CD8-positive, alpha-beta memory T cell (primary cell): ENCODE data around the gene NAA35. TPM values are rescaled to one million over a fixed set of nuclear protein-coding genes. Genes with fewer than 3 reads are reported as not detected.
"Not testable (repeated sequence)": the region's sequence is repeated elsewhere in the genome, so short reads cannot be mapped to it uniquely, and the experiment has no call there.

Source experiments
- CTCF ChIA-PET: fragments of 350-600 bp; sonication (Branson Sonifier 250); formaldehyde crosslinking; loops from one replicate; lab custom pipeline; 2021; ENCODE audit warnings: antibody characterized with exemption; lab: Charles Lee
- POLR2A ChIA-PET: fragments of 350-600 bp; sonication (Branson Sonifier 250); formaldehyde crosslinking; loops from one replicate; lab custom pipeline; 2021; ENCODE audit warnings: antibody characterized with exemption; lab: Charles Lee
- DNase-seq, 5 donors: peaks; one replicate each; pipeline versions ENCODE4 v3.0.0 to v3.0.0-alpha.2; 2020 to 2022; ENCODE audit warnings: mixed read lengths in 1 of 5
- H3K27ac ChIP-seq: one replicate; pipeline ENCODE4 v1.7.0; 2013; ENCODE audit warnings: low read depth, mild to moderate bottlenecking, low read length, moderate library complexity
- H3K27me3 ChIP-seq: 2 replicates; pipeline ENCODE4 v1.7.0; 2013; ENCODE audit warnings: low read length, mild to moderate bottlenecking; ENCODE audit not compliant: insufficient read depth, poor library complexity, severe bottlenecking
- H3K36me3 ChIP-seq: 2 replicates; pipeline ENCODE4 v1.7.0; 2013; ENCODE audit warnings: mild to moderate bottlenecking, low read length, moderate library complexity; ENCODE audit not compliant: insufficient read depth
- H3K4me1 ChIP-seq: 2 replicates; pipeline ENCODE4 v1.7.0; 2013; ENCODE audit warnings: mild to moderate bottlenecking, low read length, moderate library complexity; ENCODE audit not compliant: insufficient read depth
- H3K4me3 ChIP-seq: 2 replicates; pipeline ENCODE4 v1.7.0; 2013; ENCODE audit warnings: mild to moderate bottlenecking, low read length
- H3K9me3 ChIP-seq: 2 replicates; pipeline ENCODE4 v1.7.0; 2013; ENCODE audit warnings: mild to moderate bottlenecking, low read length
- H3K27ac Mint-ChIP-seq, 8 donors: one replicate each; pipeline ENCODE4 v1.8.0; 2020 to 2021; ENCODE audit warnings: mixed read lengths in 8 of 8, mild to moderate bottlenecking in 6 of 8, inconsistent platforms in 3 of 8, moderate library complexity in 3 of 8
- H3K27me3 Mint-ChIP-seq, 2 donors: one replicate each; pipeline ENCODE4 v1.8.0; 2020 to 2021; ENCODE audit warnings: mixed read lengths in 2 of 2, mild to moderate bottlenecking in 1 of 2, moderate library complexity in 1 of 2
- H3K36me3 Mint-ChIP-seq, 3 donors: one replicate each; pipeline ENCODE4 v1.8.0; 2020 to 2021; ENCODE audit warnings: mixed read lengths in 3 of 3, inconsistent platforms in 1 of 3, mild to moderate bottlenecking in 1 of 3
- H3K4me1 Mint-ChIP-seq, 3 donors: one replicate each; pipeline ENCODE4 v1.8.0; 2020 to 2021; ENCODE audit warnings: mixed read lengths in 3 of 3, inconsistent platforms in 1 of 3, mild to moderate bottlenecking in 1 of 3
- H3K4me3 Mint-ChIP-seq, 7 donors: one replicate each; pipeline ENCODE4 v1.8.0; 2020 to 2021; ENCODE audit warnings: mixed read lengths in 7 of 7, mild to moderate bottlenecking in 6 of 7, moderate library complexity in 4 of 7, inconsistent platforms in 2 of 7
- H3K9me3 Mint-ChIP-seq, 5 donors: one replicate each; pipeline ENCODE4 v1.8.0; 2020 to 2022; ENCODE audit warnings: mixed read lengths in 5 of 5, mild to moderate bottlenecking in 3 of 5, moderate library complexity in 2 of 5, inconsistent platforms in 1 of 5
- polyA plus RNA-seq: library from polyadenylated mRNA; unstranded; fragments of 300-500 nt; fragmentation: Illumina TruSeq; gene quantifications from one replicate; pipeline ENCODE4 v1.2.3, GENCODE V29; 2021
- total RNA-seq, 2 experiments: library from RNA; stranded (reverse); gene quantifications; one replicate each; pipeline ENCODE4 v1.2.3, GENCODE V29; 2021

NAA35 gene
- total and polyA plus RNA-seq, 3 experiments from 2014 or later = 13.5 to 34.1 (median 32.8) TPM

DNA sequence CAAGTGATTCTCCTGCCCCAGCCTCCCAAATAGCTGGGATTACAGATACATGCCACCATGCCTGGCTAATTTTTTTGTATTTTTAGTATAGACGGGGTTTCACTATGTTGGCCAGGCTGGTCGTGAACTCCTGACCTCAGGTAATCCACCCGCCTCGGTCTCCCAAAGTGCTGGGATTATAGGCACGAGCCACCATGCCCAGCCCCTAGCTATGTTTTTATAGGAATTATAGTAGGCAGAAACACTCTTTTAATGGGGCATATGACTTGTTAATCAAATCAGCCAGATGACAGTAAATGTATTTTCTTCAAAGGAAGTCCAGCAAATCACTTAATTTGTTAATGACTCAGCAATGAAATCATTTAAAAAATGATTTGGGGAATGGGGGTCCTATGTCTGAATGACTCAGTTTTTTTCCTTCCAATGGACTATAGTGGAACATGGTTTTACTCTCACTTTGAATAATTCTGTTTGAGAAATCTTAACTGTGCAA, 33.2 kb downstream of the NAA35 start:
- H3K27ac ChIP-seq, CTCF ChIA-PET: not testable (repeated sequence)
- H3K27ac Mint-ChIP-seq = peak overlapping the region in 1 of 8 donors; percentile 69

GRCh38 chr9:85978496-85978895, 37.5 kb downstream of the NAA35 start:
- POLR2A ChIA-PET = no interaction called here
- no peaks in the 10 kb centered on the region for H3K27me3 Mint-ChIP-seq
- peaks cover 25% of the 10 kb centered on the region for H3K36me3 ChIP-seq
- H3K9me3 ChIP-seq = no peaks in the 10 kb centered on the region
- H3K9me3 Mint-ChIP-seq = no peaks in the 10 kb centered on the region
- DNase-seq = no peak
- H3K4me1 ChIP-seq = no peaks in the 10 kb centered on the region
- H3K27ac Mint-ChIP-seq = no peak overlapping the region
- H3K4me3 Mint-ChIP-seq = no peak overlapping the region
- H3K27ac ChIP-seq = no peak overlapping the region
- peaks cover 0 to 12% (median 2%) of the 10 kb centered on the region in 3 donors for H3K4me1 Mint-ChIP-seq
- peaks cover 24 to 81% (median 54%) of the 10 kb centered on the region in 3 donors for H3K36me3 Mint-ChIP-seq
- no peak overlapping the region for H3K4me3 ChIP-seq
- CTCF ChIA-PET = no interaction called here
- H3K27me3 ChIP-seq = no peaks in the 10 kb centered on the region

More for the DNA sequence above, 33.2 kb downstream of the NAA35 start:
- H3K9me3 Mint-ChIP-seq, H3K4me1 Mint-ChIP-seq, H3K9me3 ChIP-seq, H3K4me3 ChIP-seq, H3K4me3 Mint-ChIP-seq, H3K36me3 ChIP-seq, POLR2A ChIA-PET, H3K4me1 ChIP-seq, DNase-seq, H3K27me3 ChIP-seq, H3K27me3 Mint-ChIP-seq: not testable (repeated sequence)
- H3K36me3 Mint-ChIP-seq = peaks cover 14 to 75% (median 48%) of the 10 kb centered on the region in 3 donors

- CTCF ChIA-PET = no interaction called here
- H3K27ac Mint-ChIP-seq = no peak overlapping the region
- Histone ChIP-seq H3K9me3 (no peaks in the 10 kb centered on the region), H3K27me3 (no peaks in the 10 kb centered on the region), H3K27ac (no peak overlapping the region), H3K4me1 (no peaks in the 10 kb centered on the region), H3K4me3 (no peak overlapping the region), H3K36me3 (peaks cover 24% of the 10 kb centered on the region)
- no peaks in the 10 kb centered on the region for H3K9me3 Mint-ChIP-seq
- peaks cover 0 to 22% (median 2%) of the 10 kb centered on the region in 3 donors for H3K4me1 Mint-ChIP-seq
- H3K36me3 Mint-ChIP-seq = peaks cover 25 to 88% (median 67%) of the 10 kb centered on the region in 3 donors
- POLR2A ChIA-PET = no interaction called here
- DNase-seq = no peak
- H3K27me3 Mint-ChIP-seq = no peaks in the 10 kb centered on the region
- H3K4me3 Mint-ChIP-seq = no peak overlapping the region
Measured at GRCh38 chr9:85981369-85981768, 40.4 kb downstream of the NAA35 start.

DNA sequence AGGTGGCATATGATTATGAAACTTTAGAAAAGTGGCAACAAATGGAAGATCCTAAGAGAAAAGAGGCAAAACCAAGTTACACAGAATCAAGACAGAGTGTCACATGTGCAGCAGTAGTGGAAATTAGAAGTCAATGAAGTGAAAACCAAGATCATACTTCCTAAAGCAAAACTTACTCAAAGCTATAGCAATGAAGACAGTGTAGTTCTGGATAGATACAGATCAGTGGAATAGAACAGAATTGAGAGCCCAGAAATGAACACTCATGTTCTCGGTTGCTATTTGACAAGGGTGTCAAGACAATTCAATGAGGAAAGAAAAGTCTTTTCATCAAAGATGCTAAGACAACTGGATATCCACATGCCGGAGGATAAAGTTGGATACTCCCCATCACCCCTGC, 43.5 kb downstream of the NAA35 start:
- H3K9me3 Mint-ChIP-seq = no peaks in the 10 kb centered on the region
- Histone ChIP-seq H3K4me3 (no peak overlapping the region), H3K27ac (no peak overlapping the region), H3K27me3 (no peaks in the 10 kb centered on the region), H3K36me3 (peaks cover 22% of the 10 kb centered on the region), H3K9me3 (no peaks in the 10 kb centered on the region), H3K4me1 (no peaks in the 10 kb centered on the region)
- CTCF ChIA-PET = no interaction called here
- POLR2A ChIA-PET = no interaction called here
- no peak for DNase-seq
- no peaks in the 10 kb centered on the region for H3K27me3 Mint-ChIP-seq
- no peak overlapping the region for H3K27ac Mint-ChIP-seq
- peaks cover 0 to 22% (median 2%) of the 10 kb centered on the region in 3 donors for H3K4me1 Mint-ChIP-seq
- H3K4me3 Mint-ChIP-seq = no peak overlapping the region
- peaks cover 22 to 80% (median 54%) of the 10 kb centered on the region in 3 donors for H3K36me3 Mint-ChIP-seq

- no peaks in the 10 kb centered on the region for H3K27me3 ChIP-seq
- H3K9me3 Mint-ChIP-seq = no peaks in the 10 kb centered on the region
- H3K36me3 ChIP-seq = peaks cover 4% of the 10 kb centered on the region
- no peak for DNase-seq
- POLR2A ChIA-PET = no interaction called here
- no peaks in the 10 kb centered on the region for H3K4me1 ChIP-seq
- no peaks in the 10 kb centered on the region for H3K9me3 ChIP-seq
- peaks cover 14 to 72% (median 49%) of the 10 kb centered on the region in 3 donors for H3K36me3 Mint-ChIP-seq
- CTCF ChIA-PET = no interaction called here
- H3K4me3 Mint-ChIP-seq = no peak overlapping the region
- no peaks in the 10 kb centered on the region for H3K27me3 Mint-ChIP-seq
- H3K27ac Mint-ChIP-seq = no peak overlapping the region
- no peak overlapping the region for H3K27ac ChIP-seq
- peaks cover 0 to 17% (median 1%) of the 10 kb centered on the region in 3 donors for H3K4me1 Mint-ChIP-seq
- H3K4me3 ChIP-seq = no peak overlapping the region
Measured at GRCh38 chr9:85987236-85987635, 46.3 kb downstream of the NAA35 start.

DNA sequence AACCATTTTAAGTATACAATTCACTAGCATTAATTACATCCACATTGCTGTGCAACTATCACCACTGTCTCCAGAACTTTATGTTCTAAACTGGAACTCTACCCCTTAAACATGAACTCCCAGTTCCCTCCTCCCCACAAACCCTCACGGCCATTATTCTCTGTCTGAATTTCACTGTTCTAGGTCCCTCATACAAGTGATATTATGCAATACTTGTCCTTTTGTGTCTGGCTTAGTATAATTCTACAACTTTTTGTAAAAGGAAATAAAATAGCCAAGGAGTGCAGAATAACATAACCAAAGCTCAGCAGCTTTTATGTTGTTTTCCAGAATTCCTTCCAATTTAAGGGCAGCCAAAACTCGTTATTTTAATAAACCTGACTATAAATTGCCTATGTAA, 53.2 kb downstream of the NAA35 start:
- POLR2A ChIA-PET = no interaction called here
- CTCF ChIA-PET = no interaction called here

DNA sequence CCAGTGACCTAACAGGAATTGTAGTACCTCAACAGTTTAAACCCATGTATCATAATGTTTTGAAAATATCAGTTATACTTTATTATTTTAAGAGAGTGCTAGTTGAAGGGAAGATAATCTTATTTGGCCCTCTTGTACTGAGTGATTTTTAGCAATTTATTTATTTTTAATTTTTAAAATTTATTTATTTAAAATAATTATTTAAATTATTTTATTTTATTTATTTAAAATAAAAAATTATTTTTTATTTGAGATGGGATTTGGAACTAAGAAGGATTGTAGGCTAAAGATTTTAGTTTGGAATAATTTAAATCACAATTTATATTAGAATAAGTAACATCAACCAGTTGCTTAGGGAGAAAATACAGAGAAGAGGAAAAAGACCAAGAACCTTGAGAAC, 54.2 kb downstream of the NAA35 start:
- Mint-ChIP-seq H3K36me3 (peaks cover 7 to 62% (median 30%) of the 10 kb centered on the region in 3 donors), H3K27me3 (no peaks in the 10 kb centered on the region), H3K4me3 (no peak overlapping the region), H3K27ac (no peak overlapping the region), H3K9me3 (no peaks in the 10 kb centered on the region), H3K4me1 (peaks cover 6 to 24% (median 9%) of the 10 kb centered on the region in 3 donors)
- no peaks in the 10 kb centered on the region for H3K4me1 ChIP-seq
- H3K27me3 ChIP-seq = no peaks in the 10 kb centered on the region
- no peak overlapping the region for H3K4me3 ChIP-seq
- POLR2A ChIA-PET = no interaction called here
- peaks cover 9% of the 10 kb centered on the region for H3K36me3 ChIP-seq
- DNase-seq = no peak
- CTCF ChIA-PET = no interaction called here
- no peak overlapping the region for H3K27ac ChIP-seq
- no peaks in the 10 kb centered on the region for H3K9me3 ChIP-seq

More for the DNA sequence above, 53.2 kb downstream of the NAA35 start:
- Histone ChIP-seq H3K4me1 (no peaks in the 10 kb centered on the region), H3K9me3 (no peaks in the 10 kb centered on the region), H3K36me3 (peaks cover 9% of the 10 kb centered on the region), H3K27me3 (no peaks in the 10 kb centered on the region), H3K4me3 (no peak overlapping the region), H3K27ac (no peak overlapping the region)
- Mint-ChIP-seq H3K9me3 (no peaks in the 10 kb centered on the region), H3K27me3 (no peaks in the 10 kb centered on the region), H3K4me3 (no peak overlapping the region), H3K27ac (peak overlapping the region in 2 of 8 donors; percentile 27 to 38), H3K36me3 (peaks cover 6 to 62% (median 31%) of the 10 kb centered on the region in 3 donors), H3K4me1 (peaks cover 3 to 22% (median 8%) of the 10 kb centered on the region in 3 donors)
- no peak for DNase-seq

- H3K9me3 ChIP-seq = no peaks in the 10 kb centered on the region
- H3K27me3 ChIP-seq = no peaks in the 10 kb centered on the region
- no peaks in the 10 kb centered on the region for H3K4me1 ChIP-seq
- H3K27ac Mint-ChIP-seq = no peak overlapping the region
- no peak overlapping the region for H3K27ac ChIP-seq
- H3K27me3 Mint-ChIP-seq = no peaks in the 10 kb centered on the region
- CTCF ChIA-PET = no interaction called here
- peaks cover 11 to 27% (median 13%) of the 10 kb centered on the region in 3 donors for H3K4me1 Mint-ChIP-seq
- H3K4me3 Mint-ChIP-seq = no peak overlapping the region
- H3K36me3 ChIP-seq = peaks cover 9% of the 10 kb centered on the region
- peaks cover 12 to 66% (median 33%) of the 10 kb centered on the region in 3 donors for H3K36me3 Mint-ChIP-seq
- H3K4me3 ChIP-seq = no peak overlapping the region
- POLR2A ChIA-PET = no interaction called here
- no peaks in the 10 kb centered on the region for H3K9me3 Mint-ChIP-seq
- DNase-seq = no peak
Measured at GRCh38 chr9:85995599-85995998, 54.7 kb downstream of the NAA35 start.
